Measurements from ENCODE around the gene ZG16B.

ZG16B gene

DNA sequence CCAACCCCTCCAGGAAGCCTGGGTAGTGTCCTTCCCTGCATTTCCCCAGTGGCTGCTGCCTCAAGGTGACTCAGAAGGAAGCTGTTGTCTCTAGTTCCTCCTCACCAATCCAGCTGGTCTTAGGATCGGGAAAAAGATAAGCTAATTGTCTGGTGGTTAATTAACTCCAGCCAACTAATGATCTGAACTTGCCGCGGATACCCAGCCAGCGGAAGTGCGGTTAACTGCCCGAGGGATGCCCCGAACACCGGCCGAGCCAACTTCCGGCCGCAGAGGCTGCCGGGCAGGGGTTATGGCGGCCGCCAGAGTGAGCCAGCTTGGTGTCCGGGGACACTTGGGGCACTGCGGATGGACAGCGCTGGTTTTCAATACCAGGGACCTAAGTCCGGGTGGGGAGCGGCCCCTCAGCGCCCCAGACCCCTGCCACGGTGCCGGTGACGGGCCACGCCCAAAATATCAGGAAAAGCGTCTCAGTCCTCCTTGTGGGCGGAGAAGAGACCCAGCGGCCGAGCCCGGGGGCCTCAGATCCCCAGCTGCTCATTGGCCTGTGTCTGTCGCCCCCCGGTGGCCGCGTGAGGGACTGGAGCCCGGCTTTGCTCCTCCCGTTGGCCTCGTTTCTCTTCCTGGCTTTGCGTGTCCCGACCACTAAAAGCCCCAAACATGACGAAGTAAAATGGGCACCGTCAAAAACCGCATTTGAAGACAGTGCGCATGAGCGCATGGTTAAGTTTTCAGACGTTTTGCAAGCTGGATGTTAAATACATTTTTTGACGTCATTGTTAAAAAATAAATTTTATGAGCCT, 38.1 kb downstream of the ZG16B start:
- DNase-seq (ENCODE audit: low spot score), result peak; percentile 97

DNA sequence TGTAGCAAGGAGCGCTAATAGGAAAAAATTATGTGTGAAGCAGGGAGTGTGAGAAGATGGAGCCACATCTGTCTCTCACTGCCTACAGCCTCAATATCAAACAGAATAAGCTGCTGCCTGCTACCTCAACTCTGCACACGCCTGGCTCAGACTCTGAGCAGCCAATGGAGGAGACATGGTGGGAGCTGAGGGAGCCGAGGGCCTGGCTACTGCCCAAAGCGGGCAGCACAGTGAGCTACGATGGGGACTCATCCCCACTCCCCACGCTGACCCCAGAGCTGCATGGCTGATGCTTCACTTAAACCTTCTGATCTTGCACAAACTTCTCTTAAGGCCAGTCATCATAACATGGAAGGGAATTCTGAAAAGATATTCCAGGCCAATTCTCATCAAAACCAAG, 41.8 kb downstream of the ZG16B start:
- DNase-seq (ENCODE audit: low spot score), result no peak

- no peak for DNase-seq (ENCODE audit: low spot score)
These were observed 44.2 kb downstream of the ZG16B start for GRCh38 chr16:2874032-2874911.

GRCh38 chr16:2874912-2875362, 44.8 kb downstream of the ZG16B start:
- DNase-seq (ENCODE audit: low spot score), result peak; percentile 81

- DNase-seq (ENCODE audit: low spot score), result no peak
These were observed 49.9 kb downstream of the ZG16B start for GRCh38 chr16:2879854-2880508.
